ENCODE data around the gene PVALB.

The PVALB gene, protein sequence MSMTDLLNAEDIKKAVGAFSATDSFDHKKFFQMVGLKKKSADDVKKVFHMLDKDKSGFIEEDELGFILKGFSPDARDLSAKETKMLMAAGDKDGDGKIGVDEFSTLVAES

DNA sequence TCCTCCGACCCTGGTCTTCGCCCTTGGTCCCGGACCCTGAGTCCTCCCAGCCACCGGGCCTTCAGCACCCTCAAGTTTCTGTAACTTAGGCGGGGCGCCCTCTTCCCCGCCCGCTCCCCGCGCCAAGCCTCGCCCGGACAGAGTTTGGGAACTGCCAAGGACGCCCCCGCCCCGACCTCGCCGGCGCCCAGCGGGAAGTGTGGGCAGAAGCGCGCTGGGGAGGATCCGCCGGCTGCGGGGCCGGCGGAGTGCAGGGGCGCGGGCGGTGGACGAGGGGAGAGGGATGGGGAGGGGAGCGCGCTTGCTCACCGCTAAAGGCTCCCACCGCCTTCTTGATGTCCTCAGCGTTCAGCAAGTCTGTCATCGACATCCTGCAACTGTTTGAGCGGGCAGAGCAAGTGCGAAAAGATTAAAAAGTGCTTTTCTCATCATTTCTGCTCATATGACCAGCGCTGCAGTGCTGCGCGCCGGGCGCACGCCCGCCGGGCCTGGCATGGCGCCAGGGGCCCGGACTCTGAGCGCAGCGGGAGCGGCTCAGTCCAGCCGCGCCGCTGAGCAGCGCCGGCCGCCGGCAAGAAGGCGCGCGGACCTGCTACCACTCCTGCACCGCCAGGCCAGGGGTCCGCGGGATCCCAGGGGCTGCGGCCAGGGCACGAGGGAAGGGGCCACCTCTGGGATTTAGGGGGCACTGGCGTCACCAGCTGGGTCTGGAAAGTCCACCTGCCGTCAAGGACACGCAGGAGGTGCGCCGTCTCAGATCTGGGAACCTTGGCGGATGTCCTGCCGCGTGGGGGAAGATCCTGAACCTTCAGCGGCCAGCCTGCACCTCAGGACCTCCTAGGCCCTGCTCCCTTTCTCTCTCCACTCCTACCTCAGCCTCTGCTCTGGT, at the start of gene PVALB:
PVALB (minus strand) TSS at position 400 of the 889 bp plus-strand sequence; CDS start at position 370, 30 bp downstream.
- Mint-ChIP-seq H3K9me3 (no peaks in the 10 kb centered on the region), H3K4me1 (ENCODE audit: low read depth) (peaks cover 4% of the 10 kb centered on the region), H3K27me3 (ENCODE audit: low read depth) (peaks cover 82% of the 10 kb centered on the region), H3K36me3 (ENCODE audit: low read depth) (peaks cover 3% of the 10 kb centered on the region), H3K4me3 (peak within 1 kb of the TSS; percentile 34), H3K27ac (no peak within 1 kb of the TSS)

DNA sequence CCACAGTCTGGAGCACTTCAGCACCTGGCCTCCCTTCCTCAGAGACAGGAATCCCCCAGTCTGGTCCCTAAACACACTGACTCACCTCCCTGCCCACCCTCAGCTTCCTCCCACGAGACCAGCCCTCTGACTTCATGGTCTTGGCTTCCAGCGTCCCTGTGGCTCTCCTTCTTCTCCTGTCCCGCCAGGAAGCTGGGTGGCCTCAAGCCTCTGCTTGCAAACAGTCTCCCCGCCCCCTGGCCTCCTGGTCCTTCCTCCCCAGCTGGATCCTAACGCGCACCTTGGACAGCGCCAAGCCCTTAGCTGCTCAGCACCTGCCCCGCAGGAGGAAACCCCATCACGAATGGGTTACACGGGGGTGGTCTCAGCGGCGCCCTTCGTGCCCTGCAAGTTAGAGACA, 48.5 kb upstream of the PVALB start:
- Mint-ChIP-seq H3K4me1 (ENCODE audit: low read depth) (peaks cover 40% of the 10 kb centered on the region), H3K36me3 (ENCODE audit: low read depth) (peaks cover 43% of the 10 kb centered on the region), H3K27me3 (ENCODE audit: low read depth) (no peaks in the 10 kb centered on the region), H3K4me3 (no peak overlapping the region), H3K27ac (peak overlapping the region; percentile 47), H3K9me3 (no peaks in the 10 kb centered on the region)

DNA sequence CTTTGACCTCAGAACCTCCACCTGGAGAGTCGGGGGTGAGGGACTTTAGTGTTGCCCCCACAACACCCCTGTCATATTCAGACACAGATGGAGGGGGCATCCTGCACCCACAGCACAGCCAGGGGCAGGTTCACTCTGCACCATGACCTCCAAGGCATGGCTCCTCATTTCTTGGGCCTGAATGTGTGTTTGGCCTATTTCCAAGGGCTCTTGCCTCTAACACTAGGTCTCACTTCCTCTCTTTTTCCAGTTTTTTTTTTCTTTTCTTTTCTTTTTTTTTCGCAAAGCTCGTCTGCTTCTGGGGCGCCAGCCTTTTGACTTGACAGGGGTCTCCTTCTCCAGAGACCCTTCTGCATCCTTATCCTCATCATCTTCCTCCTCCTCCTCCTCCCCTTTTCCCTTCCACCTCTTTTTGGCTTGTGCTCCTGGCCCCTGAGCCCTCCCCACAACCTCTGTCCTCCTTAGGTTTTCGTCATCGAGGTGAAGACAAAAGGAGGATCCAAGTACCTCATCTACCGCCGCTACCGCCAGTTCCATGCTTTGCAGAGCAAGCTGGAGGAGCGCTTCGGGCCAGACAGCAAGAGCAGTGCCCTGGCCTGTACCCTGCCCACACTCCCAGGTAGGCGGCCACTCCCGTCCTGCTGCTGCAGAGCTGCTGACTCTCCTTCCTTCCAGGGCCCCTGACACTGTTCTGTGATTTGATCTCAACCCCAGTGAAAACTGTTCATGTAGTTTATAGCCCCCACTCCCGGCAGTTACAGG, 47.8 kb upstream of the PVALB start:
- no peak overlapping the region for H3K4me3 Mint-ChIP-seq
- peak overlapping the region; percentile 43 for H3K27ac Mint-ChIP-seq
- H3K4me1 Mint-ChIP-seq (ENCODE audit: low read depth), result peaks cover 47% of the 10 kb centered on the region
- no peaks in the 10 kb centered on the region for H3K27me3 Mint-ChIP-seq (ENCODE audit: low read depth)
- H3K36me3 Mint-ChIP-seq (ENCODE audit: low read depth), result peaks cover 42% of the 10 kb centered on the region
- no peaks in the 10 kb centered on the region for H3K9me3 Mint-ChIP-seq

DNA sequence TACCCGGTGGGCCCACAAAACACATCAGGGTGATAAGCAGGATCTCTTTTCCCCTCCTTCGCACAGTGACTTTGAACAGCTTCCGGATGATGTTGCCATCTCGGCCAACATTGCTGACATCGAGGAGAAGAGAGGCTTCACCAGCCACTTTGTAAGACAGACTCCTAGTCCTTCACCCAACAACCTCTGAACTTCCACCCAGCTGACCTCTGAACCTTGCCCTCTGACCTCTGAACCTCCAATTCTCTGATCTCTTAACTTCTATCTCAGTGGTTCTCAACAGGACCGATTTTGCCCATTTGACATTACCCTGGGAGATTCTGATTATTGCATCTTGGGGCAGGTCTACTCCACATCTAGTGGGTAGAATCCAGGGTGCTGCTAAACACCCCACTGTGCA, 47.1 kb upstream of the PVALB start:
- Mint-ChIP-seq H3K27me3 (ENCODE audit: low read depth) (no peaks in the 10 kb centered on the region), H3K4me1 (ENCODE audit: low read depth) (peaks cover 50% of the 10 kb centered on the region), H3K9me3 (no peaks in the 10 kb centered on the region), H3K4me3 (no peak overlapping the region), H3K27ac (no peak overlapping the region), H3K36me3 (ENCODE audit: low read depth) (peaks cover 42% of the 10 kb centered on the region)

DNA sequence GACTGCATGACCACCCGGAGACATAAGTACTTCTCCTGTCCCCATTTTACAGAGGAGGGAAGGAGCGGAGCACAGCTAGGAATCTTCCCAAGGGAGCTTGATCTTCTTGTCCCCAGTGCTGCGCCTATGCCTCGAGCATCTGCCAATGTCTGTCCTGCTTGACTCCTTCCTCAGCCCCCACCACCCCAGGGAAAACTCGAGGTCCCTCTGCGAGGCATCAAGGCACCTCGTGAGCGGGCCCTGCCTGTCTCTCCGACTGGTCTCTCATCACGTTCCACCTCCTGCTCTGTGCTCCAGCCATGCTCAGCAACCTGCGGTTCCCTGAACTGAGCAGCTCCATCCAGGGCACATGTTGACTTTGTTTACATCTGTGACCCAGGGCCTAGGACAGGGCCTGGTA, 46.4 kb upstream of the PVALB start:
- Mint-ChIP-seq H3K9me3 (no peaks in the 10 kb centered on the region), H3K4me1 (ENCODE audit: low read depth) (peaks cover 54% of the 10 kb centered on the region), H3K27ac (peak overlapping the region; percentile 43), H3K4me3 (no peak overlapping the region), H3K36me3 (ENCODE audit: low read depth) (peaks cover 41% of the 10 kb centered on the region), H3K27me3 (ENCODE audit: low read depth) (no peaks in the 10 kb centered on the region)

DNA sequence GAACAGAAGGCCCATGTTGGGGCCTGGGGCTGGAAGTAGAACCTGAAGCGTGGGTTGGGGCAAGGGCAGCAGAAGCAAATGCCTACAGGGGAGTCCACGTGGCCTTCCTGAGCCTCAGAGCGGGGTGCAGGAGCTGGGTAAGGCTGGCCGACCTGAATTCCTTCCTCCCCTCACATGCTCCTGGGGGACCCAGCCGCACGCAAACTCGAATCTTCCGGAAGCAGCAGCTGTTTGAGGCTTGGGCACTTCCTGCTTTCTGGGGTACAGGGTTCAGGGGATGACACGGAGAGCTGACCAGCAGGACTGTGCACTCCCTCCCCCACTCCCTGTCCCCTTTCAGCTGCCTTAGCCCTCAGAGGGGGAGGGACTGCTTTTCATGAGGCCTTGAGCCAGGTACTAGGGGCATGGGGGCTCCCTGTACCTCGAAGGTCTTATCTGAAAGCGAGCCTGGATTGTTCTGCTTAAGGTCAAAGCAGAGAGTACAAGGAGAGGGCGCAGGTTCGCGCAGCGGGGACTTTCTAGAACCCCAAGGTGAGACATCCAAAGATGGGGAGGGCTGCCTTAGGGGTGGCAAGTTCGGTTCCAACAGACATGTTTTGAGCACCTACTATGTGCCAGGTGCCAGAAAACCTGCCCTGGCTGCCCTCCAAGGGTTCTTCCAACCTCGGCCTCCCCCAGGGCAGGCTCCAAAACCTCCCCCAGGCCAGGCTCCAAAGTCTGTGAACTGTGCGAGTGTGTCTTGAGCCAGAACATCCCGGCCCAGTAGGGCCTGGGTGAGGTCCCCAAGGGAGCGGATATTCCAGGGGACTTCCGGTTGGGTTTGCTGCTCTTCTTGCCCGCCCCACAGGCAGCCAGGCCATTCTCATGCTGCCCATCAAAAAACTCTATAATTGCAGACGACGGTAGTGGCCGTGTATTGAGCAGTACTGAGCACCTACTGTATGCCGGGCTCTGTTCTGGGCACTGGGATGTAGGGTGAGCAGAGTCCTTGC, 45.7 kb upstream of the PVALB start:
- peaks cover 38% of the 10 kb centered on the region for H3K36me3 Mint-ChIP-seq (ENCODE audit: low read depth)
- H3K4me3 Mint-ChIP-seq, result peak overlapping the region; percentile 84
- H3K27ac Mint-ChIP-seq, result peak overlapping the region; percentile 98
- no peaks in the 10 kb centered on the region for H3K27me3 Mint-ChIP-seq (ENCODE audit: low read depth)
- H3K9me3 Mint-ChIP-seq, result no peaks in the 10 kb centered on the region
- H3K4me1 Mint-ChIP-seq (ENCODE audit: low read depth), result peaks cover 55% of the 10 kb centered on the region

DNA sequence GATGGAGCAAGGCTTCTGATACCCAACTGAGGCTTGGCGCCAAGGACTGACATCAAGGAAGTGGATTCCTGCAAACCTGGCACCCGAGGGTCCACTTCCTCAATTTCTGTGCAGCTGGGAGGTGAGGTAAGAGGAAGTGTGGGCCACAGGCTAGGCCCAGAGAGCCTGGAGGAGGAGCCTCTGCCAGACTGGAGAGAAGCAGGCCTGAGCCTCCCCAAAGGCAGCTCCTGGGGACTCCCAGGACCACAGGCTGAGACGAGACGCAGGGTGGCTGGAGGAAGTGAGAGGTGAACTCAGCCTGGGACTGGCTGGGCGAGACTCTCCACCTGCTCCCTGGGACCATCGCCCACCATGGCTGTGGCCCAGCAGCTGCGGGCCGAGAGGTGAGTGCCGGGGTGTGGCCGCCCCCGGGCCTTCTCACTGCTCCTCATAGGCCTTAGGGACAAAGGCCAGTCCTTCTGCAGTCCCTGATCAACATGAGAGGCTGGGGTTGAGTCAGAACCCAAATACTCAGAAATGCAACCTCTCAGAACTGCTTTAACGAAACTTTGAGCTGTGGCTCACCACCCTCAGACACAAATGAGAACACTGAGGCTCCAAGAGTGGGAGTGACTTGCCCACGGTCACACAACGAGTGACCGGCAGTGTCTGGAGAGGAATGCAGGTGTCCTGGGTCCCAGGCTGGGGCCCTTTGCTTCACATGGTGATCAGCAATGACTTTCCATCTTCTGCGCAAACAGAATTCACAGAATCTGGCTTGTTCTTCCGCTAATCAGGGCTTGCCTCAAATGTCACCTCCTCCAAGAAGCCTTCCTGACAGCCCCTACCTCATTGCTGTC, 44.2 kb upstream of the PVALB start, which contains the start of gene NCF4:
NCF4 (plus strand) TSS at position 186 of the 839 bp plus-strand sequence; CDS start at position 352, 166 bp downstream.
- no peaks in the 10 kb centered on the region for H3K27me3 Mint-ChIP-seq (ENCODE audit: low read depth)
- H3K4me3 Mint-ChIP-seq, result peak within 1 kb of the TSS; percentile 84
- peaks cover 28% of the 10 kb centered on the region for H3K36me3 Mint-ChIP-seq (ENCODE audit: low read depth)
- H3K9me3 Mint-ChIP-seq, result no peaks in the 10 kb centered on the region
- H3K4me1 Mint-ChIP-seq (ENCODE audit: low read depth), result peaks cover 62% of the 10 kb centered on the region
- peak within 1 kb of the TSS; percentile 98 for H3K27ac Mint-ChIP-seq

DNA sequence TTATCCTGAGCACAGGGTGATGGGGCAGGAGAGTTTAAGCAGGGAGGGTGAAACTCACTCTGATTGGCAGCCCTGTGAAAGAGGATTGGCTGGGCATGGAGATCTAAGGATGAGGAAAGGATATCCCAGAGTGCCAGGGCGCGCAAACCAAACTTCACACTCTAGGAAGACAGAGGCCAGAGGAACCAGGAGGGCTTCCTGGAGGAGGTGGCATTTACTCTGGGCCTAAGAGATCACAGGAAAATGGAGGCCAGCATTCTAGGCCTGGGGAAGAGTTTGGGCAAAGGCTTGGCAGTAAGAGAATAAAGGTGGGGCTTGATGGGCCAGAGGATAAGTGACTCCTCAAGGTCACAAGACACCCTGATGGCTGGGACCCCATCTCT, 43.6 kb upstream of the PVALB start:
- Mint-ChIP-seq H3K27me3 (ENCODE audit: low read depth) (no peaks in the 10 kb centered on the region), H3K36me3 (ENCODE audit: low read depth) (peaks cover 22% of the 10 kb centered on the region), H3K4me3 (peak overlapping the region; percentile 84), H3K4me1 (ENCODE audit: low read depth) (peaks cover 59% of the 10 kb centered on the region), H3K27ac (peak overlapping the region; percentile 98), H3K9me3 (no peaks in the 10 kb centered on the region)

DNA sequence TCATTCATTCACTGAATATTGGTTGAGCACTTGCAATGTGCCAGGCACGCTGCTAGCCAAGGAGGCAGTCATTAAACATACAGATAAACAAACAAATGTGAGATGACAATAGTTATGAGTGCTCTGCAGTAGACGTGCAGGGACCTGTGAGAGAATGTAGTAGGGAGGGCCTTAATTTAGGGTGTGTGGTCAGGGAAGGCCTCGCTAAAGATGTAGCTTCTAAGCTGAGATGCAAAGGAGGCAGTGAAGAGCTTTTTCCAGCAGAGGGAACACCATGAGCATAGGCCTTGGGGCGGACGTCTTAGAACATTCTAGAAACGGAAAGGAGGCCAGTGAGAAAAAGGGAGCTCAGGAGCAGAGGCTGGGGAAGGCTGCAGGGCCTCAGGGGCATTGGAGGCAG, 43.2 kb upstream of the PVALB start:
- Mint-ChIP-seq H3K4me1 (ENCODE audit: low read depth) (peaks cover 56% of the 10 kb centered on the region), H3K27ac (peak overlapping the region; percentile 98), H3K27me3 (ENCODE audit: low read depth) (no peaks in the 10 kb centered on the region), H3K9me3 (no peaks in the 10 kb centered on the region), H3K36me3 (ENCODE audit: low read depth) (peaks cover 18% of the 10 kb centered on the region), H3K4me3 (peak overlapping the region; percentile 84)

DNA sequence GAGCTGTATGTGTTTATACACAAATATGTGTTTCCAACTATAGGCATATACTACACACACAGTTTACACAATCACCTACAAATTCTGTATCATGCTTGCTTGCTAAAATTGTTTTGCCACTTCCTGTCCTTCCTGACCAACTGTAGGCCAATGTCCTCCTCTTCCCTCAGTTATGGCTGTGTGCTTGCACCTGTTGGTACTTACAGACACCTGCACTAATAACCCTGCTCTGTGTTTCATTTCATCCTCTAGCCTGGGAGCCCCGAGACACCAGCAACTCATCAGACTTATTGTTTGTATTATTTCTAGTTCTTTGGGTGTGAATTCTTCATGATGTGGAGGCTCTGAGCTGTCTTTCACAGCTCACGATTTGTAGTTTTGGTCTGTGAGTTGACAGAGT, 42.1 kb upstream of the PVALB start:
- H3K27me3 Mint-ChIP-seq (ENCODE audit: low read depth), result no peaks in the 10 kb centered on the region
- H3K27ac Mint-ChIP-seq, result peak overlapping the region; percentile 55
- H3K9me3 Mint-ChIP-seq, result no peaks in the 10 kb centered on the region
- H3K4me1 Mint-ChIP-seq (ENCODE audit: low read depth), result peaks cover 50% of the 10 kb centered on the region
- H3K4me3 Mint-ChIP-seq, result no peak overlapping the region
- H3K36me3 Mint-ChIP-seq (ENCODE audit: low read depth), result peaks cover 10% of the 10 kb centered on the region

DNA sequence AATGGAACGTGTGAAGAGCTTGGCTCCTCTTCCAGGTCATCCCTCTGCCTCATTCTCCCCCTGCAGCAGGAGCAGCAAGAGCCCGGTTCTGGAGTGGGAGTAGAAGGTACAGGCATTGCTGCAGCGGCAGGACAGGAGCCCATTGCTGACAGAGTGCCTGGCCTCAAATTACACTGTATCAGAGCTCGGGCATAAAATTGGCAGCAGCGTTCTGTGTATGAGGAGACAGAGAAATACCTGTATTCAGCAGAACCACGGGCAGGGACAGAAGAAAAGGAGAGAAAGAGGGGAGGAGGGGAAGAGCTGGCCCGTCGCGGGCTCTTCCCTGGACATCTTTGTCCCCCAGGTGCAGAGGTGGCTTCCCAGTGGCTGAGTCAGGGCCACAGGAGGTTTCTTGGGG, 41.3 kb upstream of the PVALB start:
- Mint-ChIP-seq H3K4me3 (no peak overlapping the region), H3K27ac (peak overlapping the region; percentile 47), H3K9me3 (no peaks in the 10 kb centered on the region), H3K36me3 (ENCODE audit: low read depth) (peaks cover 6% of the 10 kb centered on the region), H3K4me1 (ENCODE audit: low read depth) (peaks cover 51% of the 10 kb centered on the region), H3K27me3 (ENCODE audit: low read depth) (no peaks in the 10 kb centered on the region)

DNA sequence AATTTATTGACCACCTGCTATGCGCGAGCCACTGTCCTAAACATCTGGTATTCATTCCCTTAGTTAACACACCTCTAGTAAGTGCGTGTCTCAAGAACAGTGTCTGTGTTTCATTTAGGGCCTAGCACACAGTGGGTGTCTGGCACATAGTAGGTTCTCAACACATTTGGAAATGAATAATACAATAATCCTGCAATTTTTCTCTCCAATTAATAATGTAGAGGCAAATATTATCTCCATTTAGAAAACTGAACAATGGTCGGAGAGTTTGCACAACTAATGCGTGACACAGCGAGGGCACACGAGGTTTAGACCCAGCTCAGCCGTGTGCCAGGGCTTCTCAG, 39.9 kb upstream of the PVALB start:
- H3K4me1 Mint-ChIP-seq (ENCODE audit: low read depth), result peaks cover 47% of the 10 kb centered on the region
- no peak overlapping the region for H3K4me3 Mint-ChIP-seq
- peaks cover 6% of the 10 kb centered on the region for H3K36me3 Mint-ChIP-seq (ENCODE audit: low read depth)
- peaks cover 3% of the 10 kb centered on the region for H3K9me3 Mint-ChIP-seq
- H3K27me3 Mint-ChIP-seq (ENCODE audit: low read depth), result no peaks in the 10 kb centered on the region
- H3K27ac Mint-ChIP-seq, result no peak overlapping the region

DNA sequence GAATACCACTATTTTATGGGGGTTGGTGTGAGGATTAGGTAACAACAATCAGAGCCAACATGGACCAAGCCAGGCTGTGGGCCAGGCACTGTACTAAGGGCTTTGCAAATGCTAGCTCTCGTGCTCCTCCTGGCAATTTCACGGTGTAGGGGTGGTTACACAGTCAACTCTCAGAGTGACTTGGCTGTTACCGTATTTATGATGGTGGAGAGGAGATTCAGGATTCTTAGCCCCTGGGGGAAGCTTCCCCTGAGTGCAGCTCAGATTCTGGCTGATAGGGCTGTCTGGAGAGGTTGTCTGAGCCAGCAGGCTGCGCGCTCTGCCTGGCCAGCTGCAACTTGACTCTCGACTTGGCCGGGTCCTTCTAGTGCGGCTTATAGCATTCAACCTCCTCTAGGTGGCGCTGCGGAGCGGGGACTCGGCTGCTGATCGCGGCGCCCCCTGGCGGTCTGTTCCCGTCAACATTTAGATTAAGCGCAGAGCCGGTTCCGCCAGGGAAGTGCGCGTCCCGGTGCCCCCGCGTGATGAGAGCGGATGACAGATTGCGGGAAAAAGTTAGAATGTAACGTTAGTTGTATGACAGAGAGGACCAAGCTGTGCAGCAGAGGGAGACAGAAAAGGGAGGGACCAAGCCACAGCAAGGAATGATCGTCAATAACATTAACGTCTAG, 39.4 kb upstream of the PVALB start:
- Mint-ChIP-seq H3K36me3 (ENCODE audit: low read depth) (peaks cover 6% of the 10 kb centered on the region), H3K9me3 (peaks cover 3% of the 10 kb centered on the region), H3K27ac (peak overlapping the region; percentile 65), H3K27me3 (ENCODE audit: low read depth) (no peaks in the 10 kb centered on the region), H3K4me3 (peak overlapping the region; percentile 54), H3K4me1 (ENCODE audit: low read depth) (peaks cover 42% of the 10 kb centered on the region)

Data from T-helper 1 cell treated with Interleukin-12 subunit alpha and Interleukin-12 subunit beta and Interleukin-4 antibody, amounts not matched to agents 30 μg/mL and 1 μg/mL, for 36 hours (primary cell).